ENCODE measurements around the gene MRPS33.

DNA sequence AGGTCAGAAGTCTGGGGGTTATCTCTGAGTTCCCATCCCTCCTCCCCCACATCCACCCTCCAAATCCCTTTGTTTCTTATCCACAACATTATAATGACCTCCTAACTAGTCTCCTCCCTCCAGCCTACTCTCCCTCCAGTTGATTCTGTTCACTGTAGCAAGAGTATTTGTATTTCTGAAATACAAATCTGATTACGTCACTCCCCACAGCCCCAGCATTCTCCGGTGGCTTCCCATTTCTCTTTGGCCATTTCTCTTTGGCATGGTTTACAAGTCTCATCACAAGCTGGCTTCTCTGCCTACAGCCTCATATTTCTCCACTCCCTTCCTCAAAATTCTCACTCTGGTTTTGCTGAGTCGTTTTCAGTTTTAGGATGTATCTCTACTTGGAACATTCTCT, 24.6 kb upstream of the MRPS33 start:
- no peak for TF ChIP-seq CTCF (IDR thresholded peaks at IDR 0.05; ENCODE audit: insufficient read depth, low read depth, low read length)
- TF ChIP-seq EZH2 (IDR thresholded peaks at IDR 0.05; ENCODE audit: insufficient read depth, low read length): no peak

Data from astrocyte (in vitro differentiated cells and primary cell).